AG10803 (cell line): ENCODE results near the gene SEMA3D.
A peak's percentile ranks its signal among the peaks of the same experiment; 100 is the strongest.

ENCODE experiments used
- DNase-seq: peaks from one replicate; pipeline ENCODE4 v3.0.0; 2010; ENCODE audit warnings: low read depth
- H3K4me3 ChIP-seq: 2 replicates; pipeline ENCODE4 v1.5.1; 2011; ENCODE audit warnings: mild to moderate bottlenecking, low read length, control low read depth
- CTCF ChIP-seq: conservative IDR thresholded peaks from 2 replicates; pipeline ENCODE4 v1.5.1; 2011; ENCODE audit warnings: mild to moderate bottlenecking, low read length, control low read depth, inconsistent platforms

SEMA3D gene

GRCh38 chr7:85021101-85021704 lies 165.7 kb downstream of the SEMA3D start:
- peak; percentile 83 for TF ChIP-seq CTCF
- H3K4me3 ChIP-seq, result no peak overlapping the region
- DNase-seq, result peak; percentile 34

- no peak for DNase-seq
- no peak overlapping the region for H3K4me3 ChIP-seq
- TF ChIP-seq CTCF, result no peak
Measured at GRCh38 chr7:85019778-85020177, 167.1 kb downstream of the SEMA3D start.

- no peak for DNase-seq
- no peak overlapping the region for H3K4me3 ChIP-seq
- TF ChIP-seq CTCF, result no peak
Measured at GRCh38 chr7:85019176-85019575, 167.7 kb downstream of the SEMA3D start.

- no peak overlapping the region for H3K4me3 ChIP-seq
- DNase-seq, result peak; percentile 8
- no peak; the same call in 1 of the 2 replicates for TF ChIP-seq CTCF
Measured at GRCh38 chr7:85018498-85018897, 168.4 kb downstream of the SEMA3D start.

- H3K4me3 ChIP-seq, result no peak overlapping the region
- no peak for TF ChIP-seq CTCF
- no peak for DNase-seq
Measured at GRCh38 chr7:85016286-85016685, 170.6 kb downstream of the SEMA3D start.

GRCh38 chr7:85014936-85015660 lies 171.8 kb downstream of the SEMA3D start:
- TF ChIP-seq CTCF, result no peak
- no peak overlapping the region for H3K4me3 ChIP-seq
- no peak for DNase-seq

- H3K4me3 ChIP-seq, result no peak overlapping the region
- DNase-seq, result no peak
- no peak for TF ChIP-seq CTCF
Measured at GRCh38 chr7:85011127-85011526, 175.7 kb downstream of the SEMA3D start.
